ENCODE measurements around the gene GUCA1A.

GUCA1A gene

DNA sequence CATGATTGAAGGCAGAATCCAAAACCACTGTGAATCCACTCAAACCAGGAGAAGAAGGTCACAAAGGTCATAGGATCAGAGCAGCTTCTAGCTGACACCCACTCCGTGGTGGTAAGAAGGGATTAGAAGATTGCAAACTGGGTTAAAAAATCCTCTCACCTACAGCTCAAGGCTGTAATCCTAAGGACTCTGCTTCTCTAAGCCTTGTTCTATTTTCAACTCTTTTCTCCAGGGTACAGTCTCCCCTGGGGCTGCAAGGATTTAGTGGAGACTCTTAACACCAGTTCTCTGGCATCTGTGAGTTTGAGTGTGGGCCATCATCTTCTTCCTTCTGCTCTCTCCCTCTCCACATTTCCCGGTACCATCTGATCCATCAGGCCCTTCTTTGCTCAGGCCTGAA lies at the start of gene GUCA1A:
GUCA1A (plus strand) TSS at position 264 of the 400 bp plus-strand sequence. CDS start 250 bp downstream, outside the sequence.
- no peak within 1 kb of the TSS for H3K4me3 ChIP-seq
- TF ChIP-seq CTCF (IDR thresholded peaks at IDR 0.05) = no peak
- DNase-seq (ENCODE audit: low spot score) = no peak
- H3K27ac ChIP-seq = no peak within 1 kb of the TSS

DNA sequence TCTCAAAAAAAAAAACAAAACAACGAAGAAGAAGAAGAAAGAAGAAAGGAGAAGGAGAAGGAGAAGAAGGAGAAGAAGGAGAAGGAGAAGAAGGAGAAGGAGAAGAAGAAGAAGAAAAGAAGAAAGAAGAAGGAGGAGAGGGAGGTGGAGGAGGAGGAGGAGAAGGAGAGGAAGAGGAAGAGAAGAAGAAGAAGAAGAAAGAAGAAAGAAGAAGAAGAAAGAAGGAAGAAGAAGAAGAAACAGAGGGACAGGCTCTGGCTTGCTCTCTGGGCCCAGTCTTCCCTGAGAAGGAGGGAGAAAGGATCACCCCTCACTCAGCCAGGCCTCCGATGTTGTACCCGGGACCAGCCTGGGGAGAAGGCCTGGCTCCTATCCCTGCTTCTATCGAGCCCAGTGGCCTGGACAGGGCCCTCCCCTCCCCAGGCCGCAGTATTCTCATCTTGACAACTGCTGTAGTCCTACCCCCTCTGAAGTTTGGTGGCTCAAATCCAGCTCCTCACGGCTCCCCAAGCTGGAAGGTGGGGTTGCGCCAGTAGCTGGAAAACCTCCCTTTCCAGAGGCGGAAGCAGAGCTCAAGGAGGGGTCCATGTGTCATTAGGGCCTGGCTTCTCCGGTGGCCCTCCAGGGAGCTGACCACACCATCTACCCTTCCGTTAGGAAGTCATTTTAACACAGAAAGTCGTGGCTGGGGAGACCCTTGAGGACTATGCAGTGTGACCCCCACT lies 49.6 kb upstream of the GUCA1A start:
- DNase-seq (ENCODE audit: low spot score) = no peak
- Histone ChIP-seq H3K27ac (peak overlapping the region in 1 of 2 donors; percentile 41), H3K4me3 (no peak overlapping the region)
- no peak for TF ChIP-seq CTCF (IDR thresholded peaks at IDR 0.05)

DNA sequence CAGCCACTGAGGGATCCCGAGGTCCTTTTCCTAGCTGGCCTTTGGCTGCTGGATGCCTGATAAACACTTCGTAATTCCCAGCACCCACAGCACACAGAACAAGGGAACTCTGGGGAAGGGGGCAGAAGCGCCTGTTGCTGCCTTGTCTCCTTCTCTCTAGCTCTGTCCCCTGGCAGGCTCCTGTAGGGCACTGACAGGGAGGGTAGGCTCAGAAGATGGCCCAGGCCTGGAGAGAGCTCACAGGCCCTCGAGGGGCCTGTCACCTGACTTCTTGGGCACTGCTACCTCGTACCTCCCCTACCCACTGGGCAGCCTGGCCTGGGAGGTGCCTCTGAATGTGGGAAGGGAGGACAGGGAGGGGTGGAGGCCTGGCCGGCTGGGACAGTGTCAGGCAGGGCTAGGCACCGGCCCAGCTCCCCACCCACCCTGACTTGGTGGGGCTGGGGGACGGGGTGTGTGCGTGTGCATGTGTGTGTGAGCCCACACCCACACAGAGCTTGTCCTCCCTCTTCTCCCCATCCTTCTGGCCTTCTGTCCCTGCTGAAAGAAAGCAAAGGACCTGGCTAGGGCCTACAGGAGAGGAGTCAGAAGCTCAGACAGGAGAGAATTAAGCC lies 48.8 kb upstream of the GUCA1A start:
- no peak for DNase-seq (ENCODE audit: low spot score)
- Histone ChIP-seq H3K27ac (peak overlapping the region in 1 of 2 donors; percentile 41), H3K4me3 (no peak overlapping the region)
- no peak for TF ChIP-seq CTCF (IDR thresholded peaks at IDR 0.05)

GRCh38 chr6:42125231-42125630 lies 47.9 kb upstream of the GUCA1A start:
- H3K4me3 ChIP-seq = no peak overlapping the region
- no peak for TF ChIP-seq CTCF (IDR thresholded peaks at IDR 0.05)
- DNase-seq (ENCODE audit: low spot score) = no peak
- no peak overlapping the region for H3K27ac ChIP-seq

- no peak for DNase-seq (ENCODE audit: low spot score)
- no peak overlapping the region for H3K4me3 ChIP-seq
- no peak for TF ChIP-seq CTCF (IDR thresholded peaks at IDR 0.05)
- H3K27ac ChIP-seq = no peak overlapping the region
These were observed 47.5 kb upstream of the GUCA1A start for GRCh38 chr6:42125663-42126062.

- H3K4me3 ChIP-seq = no peak overlapping the region
- no peak for TF ChIP-seq CTCF (IDR thresholded peaks at IDR 0.05)
- DNase-seq (ENCODE audit: low spot score) = no peak
- H3K27ac ChIP-seq = no peak overlapping the region
These were observed 44.5 kb upstream of the GUCA1A start for GRCh38 chr6:42128460-42129359.
